ENCODE measurements around the gene ADISSP. TPM values are rescaled to one million over a fixed set of nuclear protein-coding genes. Genes with fewer than 3 reads are reported as not detected.

ADISSP gene
- total RNA-seq, 1 donor from 2014 or later: 18.0 TPM

- Mint-ChIP-seq H3K36me3 (ENCODE audit: low read depth, unreplicated experiment) (peaks cover 6% of the 10 kb centered on the region), H3K4me3 (ENCODE audit: unreplicated experiment) (peak overlapping the region; percentile 37), H3K27ac (ENCODE audit: unreplicated experiment) (no peak overlapping the region), H3K9me3 (ENCODE audit: unreplicated experiment) (no peaks in the 10 kb centered on the region), H3K4me1 (ENCODE audit: unreplicated experiment) (peaks cover 5% of the 10 kb centered on the region), H3K27me3 (ENCODE audit: unreplicated experiment) (peaks cover 14% of the 10 kb centered on the region)
- no peak for DNase-seq (ENCODE audit: low spot score)
- TF ChIP-seq CTCF (IDR thresholded peaks at IDR 0.05; ENCODE audit: unreplicated experiment): no peak
These were observed 19.9 kb upstream of the ADISSP start for GRCh38 chr20:3787324-3788014.

- Mint-ChIP-seq H3K4me1 (ENCODE audit: unreplicated experiment) (peaks cover 5% of the 10 kb centered on the region), H3K4me3 (ENCODE audit: unreplicated experiment) (peak within 1 kb of the TSS; percentile 88), H3K9me3 (ENCODE audit: unreplicated experiment) (no peaks in the 10 kb centered on the region), H3K36me3 (ENCODE audit: low read depth, unreplicated experiment) (peaks cover 6% of the 10 kb centered on the region), H3K27ac (ENCODE audit: unreplicated experiment) (peak within 1 kb of the TSS; percentile 24), H3K27me3 (ENCODE audit: unreplicated experiment) (peaks cover 18% of the 10 kb centered on the region)
- TF ChIP-seq CTCF (IDR thresholded peaks at IDR 0.05; ENCODE audit: unreplicated experiment): peak; percentile 71
- peak; percentile 99 for DNase-seq (ENCODE audit: low spot score)
These were observed 19.2 kb upstream of the ADISSP start, which contains the start of gene CENPB for GRCh38 chr20:3786665-3787323. CENPB (minus strand) TSS chr20:3786740; CDS start chr20:3786483, 257 bp downstream.

GRCh38 chr20:3786126-3786484, 18.6 kb upstream of the ADISSP start:
- H3K27me3 Mint-ChIP-seq (ENCODE audit: unreplicated experiment): peaks cover 18% of the 10 kb centered on the region
- peak; percentile 54 for DNase-seq (ENCODE audit: low spot score)
- H3K27ac Mint-ChIP-seq (ENCODE audit: unreplicated experiment): peak overlapping the region; percentile 24
- no peak for TF ChIP-seq CTCF (IDR thresholded peaks at IDR 0.05; ENCODE audit: unreplicated experiment)
- H3K36me3 Mint-ChIP-seq (ENCODE audit: low read depth, unreplicated experiment): peaks cover 6% of the 10 kb centered on the region
- no peaks in the 10 kb centered on the region for H3K9me3 Mint-ChIP-seq (ENCODE audit: unreplicated experiment)
- peaks cover 5% of the 10 kb centered on the region for H3K4me1 Mint-ChIP-seq (ENCODE audit: unreplicated experiment)
- H3K4me3 Mint-ChIP-seq (ENCODE audit: unreplicated experiment): peak overlapping the region; percentile 88

- TF ChIP-seq CTCF (IDR thresholded peaks at IDR 0.05; ENCODE audit: unreplicated experiment): no peak
- H3K27ac Mint-ChIP-seq (ENCODE audit: unreplicated experiment): no peak overlapping the region
- H3K9me3 Mint-ChIP-seq (ENCODE audit: unreplicated experiment): no peaks in the 10 kb centered on the region
- peaks cover 6% of the 10 kb centered on the region for H3K36me3 Mint-ChIP-seq (ENCODE audit: low read depth, unreplicated experiment)
- H3K27me3 Mint-ChIP-seq (ENCODE audit: unreplicated experiment): peaks cover 19% of the 10 kb centered on the region
- peak overlapping the region; percentile 71 for H3K4me3 Mint-ChIP-seq (ENCODE audit: unreplicated experiment)
- H3K4me1 Mint-ChIP-seq (ENCODE audit: unreplicated experiment): peaks cover 11% of the 10 kb centered on the region
- DNase-seq (ENCODE audit: low spot score): no peak
These were observed 17.9 kb upstream of the ADISSP start for GRCh38 chr20:3785240-3786125.
